ENCODE measurements around the gene NPVF.
A peak's percentile ranks its signal among the peaks of the same experiment; 100 is the strongest.

The NPVF gene

GRCh38 chr7:25228386-25228785 lies at the start of gene NPVF:
Gene NPVF (minus strand): TSS chr7:25228486. CDS start chr7:25228439, 47 bp downstream.
- no peak for DNase-seq

GRCh38 chr7:25272265-25272664 lies 44.0 kb upstream of the NPVF start:
- DNase-seq, result no peak

DNA sequence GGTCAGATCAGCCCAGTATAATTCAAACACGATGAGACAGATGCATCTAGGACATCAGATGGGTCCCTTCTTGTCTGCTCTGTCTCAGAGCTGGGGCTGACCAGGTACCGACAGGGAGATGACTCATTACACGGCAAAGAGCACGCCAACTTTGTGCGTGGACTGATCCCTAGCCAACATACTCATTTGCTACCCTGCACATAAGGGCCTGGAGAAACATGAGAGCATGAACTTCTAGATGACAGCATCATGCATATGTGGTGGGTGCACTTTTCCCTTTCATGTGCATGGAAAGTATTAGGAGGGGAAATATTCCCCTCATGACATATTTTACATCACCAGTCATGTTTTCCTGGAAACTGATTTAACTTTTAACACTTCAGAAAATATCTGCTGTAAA lies 35.1 kb upstream of the NPVF start:
- DNase-seq, result no peak

DNA sequence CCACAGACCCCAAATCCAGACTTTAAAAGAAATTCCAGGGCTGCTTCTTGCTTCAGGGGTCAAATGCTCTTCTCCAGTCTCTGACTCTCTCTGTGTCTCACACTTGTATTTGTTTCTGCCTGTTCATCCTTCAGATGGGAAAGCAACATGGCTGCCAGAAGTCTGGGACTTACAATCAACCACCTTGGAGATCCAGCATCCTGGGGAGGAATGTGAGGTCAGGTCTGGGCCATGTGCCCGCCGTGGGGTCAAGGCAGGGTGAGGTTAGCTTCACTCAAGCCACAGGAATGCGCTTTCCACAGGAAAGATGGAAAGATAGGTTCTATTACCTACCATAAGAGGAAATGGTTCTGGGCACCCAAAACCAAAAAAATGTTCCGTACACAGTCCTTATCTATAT lies 34.3 kb upstream of the NPVF start:
- no peak for DNase-seq

- no peak for DNase-seq
Observed at GRCh38 chr7:25261545-25262140, 33.4 kb upstream of the NPVF start.

- DNase-seq, result no peak
Observed at GRCh38 chr7:25260862-25261494, 32.7 kb upstream of the NPVF start.

DNA sequence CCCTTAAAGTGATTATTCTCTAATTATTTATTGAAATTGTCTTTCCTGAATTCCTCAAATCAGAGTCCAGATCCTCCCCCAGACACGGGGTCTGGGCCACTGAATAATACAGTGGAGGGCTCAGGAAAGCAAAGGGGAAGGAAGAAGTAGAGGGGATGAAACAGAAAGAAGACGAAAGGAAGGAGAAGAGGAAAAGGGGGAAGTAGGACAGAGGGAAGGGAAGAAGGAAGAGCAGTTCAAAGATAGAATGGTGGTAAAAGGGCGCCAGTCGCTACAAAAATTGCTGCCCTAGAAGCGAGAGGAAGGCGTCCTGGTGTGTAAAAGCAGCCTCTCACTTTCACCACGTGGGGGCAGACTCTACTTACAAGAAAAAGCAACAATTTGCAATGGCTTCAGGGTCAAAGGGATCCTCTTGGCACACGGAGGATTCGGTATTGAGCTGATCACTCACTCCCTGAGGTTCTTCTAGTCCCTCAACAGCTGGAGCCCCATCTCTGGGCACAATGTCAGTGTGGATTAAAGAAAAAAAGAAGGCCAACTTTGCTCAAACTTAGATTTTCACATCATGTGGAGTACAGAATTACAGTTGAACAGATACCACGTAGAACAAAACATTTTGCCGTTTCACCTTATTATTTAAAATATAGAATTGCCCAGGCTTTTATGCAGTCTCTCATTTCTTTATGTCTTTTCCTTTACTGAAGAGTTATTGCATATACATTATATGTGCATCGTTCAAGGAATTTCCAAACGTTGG lies 31.4 kb upstream of the NPVF start:
- DNase-seq, result peak in 51 of 56 donors; percentile 5 to 82 (median 45)

DNA sequence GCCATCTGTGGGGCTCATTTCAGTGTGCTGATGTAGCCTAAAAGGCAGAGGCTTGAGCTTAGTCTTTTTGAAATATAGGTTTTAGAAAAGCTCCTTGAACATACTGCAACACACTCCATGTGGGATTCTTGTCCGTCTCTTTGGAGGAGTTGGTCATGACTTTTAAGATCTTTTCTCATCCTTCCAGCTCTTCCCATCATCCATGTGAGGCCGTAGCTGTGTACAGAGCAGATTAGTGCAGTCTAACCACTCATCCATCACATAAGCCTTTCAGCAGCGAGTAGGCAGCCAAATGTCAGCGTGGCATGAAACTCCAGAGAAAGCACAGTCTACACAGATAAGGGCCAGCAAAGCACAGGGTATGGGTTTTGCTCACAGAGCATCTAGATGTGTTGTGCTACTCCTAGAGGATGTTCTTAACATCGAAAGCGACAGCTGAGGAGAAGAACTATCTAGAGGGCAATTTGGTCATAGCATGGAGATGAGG lies 28.1 kb upstream of the NPVF start:
- DNase-seq, result no peak

DNA sequence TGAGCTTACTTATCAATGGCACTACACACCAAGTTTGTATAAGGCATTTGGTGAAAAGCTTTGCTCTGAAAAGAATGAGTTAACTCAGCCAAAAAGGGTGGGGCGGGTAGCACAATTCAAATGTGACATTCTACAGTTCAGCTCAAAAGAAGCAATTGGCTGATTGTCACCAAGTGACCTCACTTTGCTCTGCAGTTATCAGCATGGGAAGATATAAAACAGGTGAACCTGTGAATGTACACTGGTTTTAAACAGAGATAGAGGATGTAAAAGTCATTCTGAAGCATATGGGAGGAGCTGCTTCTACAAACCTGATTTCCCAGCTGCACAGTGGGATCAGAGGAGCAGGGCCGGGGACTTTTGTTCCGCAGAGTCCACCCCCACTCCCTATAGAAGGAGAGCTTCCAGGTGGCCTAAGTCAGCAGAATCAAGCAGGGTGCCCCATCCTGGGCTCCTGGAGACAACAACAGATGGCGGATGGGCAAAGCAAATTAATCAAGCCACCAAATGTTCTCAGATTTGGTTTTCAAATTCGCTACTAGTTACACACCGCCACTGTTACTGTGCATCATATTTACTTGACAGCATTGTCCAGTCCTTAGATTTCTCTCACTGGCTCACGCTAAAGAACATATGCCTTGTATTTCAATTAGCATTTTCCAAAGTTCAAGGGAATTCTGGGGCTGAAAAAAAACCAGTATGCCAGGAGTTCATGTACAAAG lies 27.5 kb upstream of the NPVF start:
- no peak for DNase-seq

DNA sequence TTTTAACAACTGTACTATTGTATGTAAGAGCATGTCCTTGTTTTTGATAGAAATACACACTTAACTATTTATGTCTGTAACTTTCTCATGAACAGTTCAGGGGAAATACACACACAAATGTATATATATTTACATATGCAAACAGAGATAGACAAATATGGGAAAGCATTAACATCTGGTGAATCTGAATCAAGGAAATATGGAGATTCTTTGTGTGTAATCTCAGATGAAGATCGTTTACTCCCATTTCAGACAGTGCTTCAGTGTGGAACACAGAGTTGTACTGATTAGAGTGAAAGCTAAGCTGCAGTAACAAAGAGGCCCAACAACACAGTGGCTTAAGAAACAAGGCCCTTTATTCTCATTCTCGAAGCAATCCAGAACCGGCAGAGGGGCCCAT lies 26.3 kb upstream of the NPVF start:
- DNase-seq, result no peak

DNA sequence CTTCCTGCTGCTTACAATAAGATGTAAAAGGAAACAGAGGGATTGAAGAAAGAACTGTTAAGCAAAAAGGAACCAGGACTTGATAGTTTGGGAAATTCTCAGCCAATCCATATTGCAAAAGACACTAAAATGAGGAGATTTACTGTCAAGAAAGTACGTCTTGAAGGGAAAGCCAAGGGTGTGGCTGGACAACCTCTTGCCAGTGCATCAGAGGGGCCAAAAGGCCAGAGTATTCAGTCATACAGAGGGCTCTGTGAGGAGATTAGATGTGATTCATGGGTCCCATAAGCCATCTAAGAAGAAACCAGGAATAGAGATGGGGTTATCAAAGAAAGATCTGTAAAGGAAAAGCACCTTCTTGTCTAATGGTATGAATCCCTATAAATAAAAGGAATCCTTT lies 25.4 kb upstream of the NPVF start:
- no peak for DNase-seq

DNA sequence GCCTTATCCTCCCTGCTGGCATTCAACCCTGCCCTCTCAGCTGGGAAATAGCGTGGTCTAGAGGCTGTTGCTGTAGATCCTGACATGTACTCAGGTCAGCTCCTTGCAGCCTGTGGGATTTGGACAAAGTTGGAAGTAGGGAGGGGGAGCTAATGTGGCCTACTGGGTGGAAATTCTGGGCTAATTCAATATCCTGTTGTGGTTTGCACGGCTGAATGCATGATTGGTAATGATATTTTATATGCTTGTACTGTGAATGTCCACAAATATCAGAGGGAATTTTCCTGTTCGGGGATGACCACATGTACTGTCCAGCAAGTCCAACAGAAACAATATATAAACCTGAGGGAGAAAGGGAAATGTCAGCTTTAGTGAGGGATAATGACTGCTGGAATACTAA lies 22.1 kb upstream of the NPVF start:
- DNase-seq, result no peak

GRCh38 chr7:25249772-25250171 lies 21.5 kb upstream of the NPVF start:
- no peak for DNase-seq

DNA sequence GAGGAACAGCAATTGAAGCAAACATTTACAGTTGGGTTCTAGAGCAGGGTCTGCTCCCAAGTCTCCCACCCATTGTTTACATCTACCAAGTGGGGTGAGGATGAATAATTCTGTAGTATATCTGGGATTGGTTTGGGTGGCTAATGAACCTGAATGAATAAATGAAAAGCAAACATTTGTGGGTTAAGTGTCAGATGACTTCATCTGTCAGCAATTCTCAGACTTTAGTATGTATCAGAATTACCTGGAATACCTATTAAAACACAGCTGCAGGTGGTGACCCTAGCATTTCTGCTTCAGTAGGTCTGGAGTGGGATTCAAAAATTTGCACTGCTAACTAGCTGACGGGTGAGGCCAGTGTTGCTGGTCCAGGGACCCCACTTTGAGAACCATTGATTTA lies 18.0 kb upstream of the NPVF start:
- DNase-seq, result no peak

DNA sequence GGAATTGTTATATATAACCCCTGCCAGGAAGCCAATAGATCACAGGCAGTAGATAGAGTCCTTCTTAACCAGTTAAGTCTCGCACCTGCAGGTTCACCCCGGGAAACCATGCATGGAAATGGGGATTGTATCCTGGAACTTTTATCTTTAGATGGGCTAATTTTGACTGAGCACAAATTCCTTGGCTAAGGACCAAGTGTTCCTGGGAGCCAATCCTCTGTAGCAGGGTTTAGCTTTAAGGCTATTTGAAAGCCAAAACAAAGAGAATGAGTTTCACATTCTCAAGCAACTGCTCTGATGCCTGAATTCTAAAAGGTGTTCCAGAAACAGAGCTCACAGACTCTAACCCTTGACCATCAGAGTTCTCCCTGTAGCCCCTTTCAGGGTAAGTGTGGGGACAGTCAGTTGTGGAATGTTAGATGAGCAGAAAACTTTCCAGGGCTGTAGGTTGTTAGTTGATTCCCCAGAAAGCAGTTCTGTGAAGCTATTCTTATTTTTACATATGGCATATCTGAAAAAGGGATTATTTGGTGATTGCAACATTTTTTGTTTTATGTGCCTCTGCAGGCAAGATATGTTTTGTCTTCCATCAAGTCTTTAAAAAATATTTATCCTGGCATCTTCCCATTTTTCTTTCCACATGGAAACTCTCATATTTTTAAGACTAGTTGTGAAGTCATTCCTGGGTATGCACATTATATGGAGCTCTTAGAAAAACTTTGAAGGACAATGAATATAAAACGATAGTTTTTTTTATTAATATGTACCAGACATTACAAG lies 16.2 kb upstream of the NPVF start:
- DNase-seq, result no peak

- DNase-seq, result no peak
Observed at GRCh38 chr7:25242678-25243077, 14.4 kb upstream of the NPVF start.

GRCh38 chr7:25240896-25241295 lies 12.6 kb upstream of the NPVF start:
- DNase-seq, result no peak

DNA sequence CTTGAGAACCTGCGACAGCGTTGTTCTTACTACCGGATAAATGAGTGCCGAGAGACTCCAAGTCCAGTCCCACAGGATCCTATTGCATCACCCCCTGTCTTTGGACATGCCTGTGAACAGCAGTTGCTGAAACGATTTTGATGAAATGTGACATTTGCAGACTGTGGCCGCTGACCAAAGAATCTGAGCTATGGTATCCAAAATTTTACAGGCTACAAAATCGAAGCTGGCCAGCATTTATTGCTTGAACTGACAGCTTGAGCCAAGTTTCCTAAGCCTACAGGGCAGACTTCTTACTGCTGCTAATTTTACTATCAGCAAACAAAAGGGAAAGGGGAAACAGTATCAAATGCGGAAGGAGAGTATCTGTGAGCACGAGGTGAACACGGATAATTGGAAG lies 12.1 kb upstream of the NPVF start:
- no peak for DNase-seq

DNA sequence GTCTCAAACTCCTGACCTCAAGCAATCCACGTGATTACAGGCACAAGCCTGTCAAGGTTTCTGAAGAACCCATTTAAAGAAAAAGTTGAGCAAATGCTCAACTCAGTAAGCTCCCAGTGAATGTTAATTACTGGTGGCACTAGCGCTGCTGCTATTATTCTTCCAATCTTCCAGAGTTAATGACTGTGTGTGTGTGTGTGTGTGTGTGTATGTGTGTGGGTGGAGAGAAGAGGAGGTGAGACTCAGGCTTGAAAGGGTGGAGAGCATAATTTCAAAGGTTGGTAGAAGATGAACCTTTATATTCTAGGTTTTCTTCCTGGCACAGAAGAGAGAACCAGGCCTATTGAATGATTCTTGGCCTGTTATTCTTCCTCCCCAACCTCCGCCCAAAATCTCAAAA lies 11.6 kb upstream of the NPVF start:
- no peak for DNase-seq

DNA sequence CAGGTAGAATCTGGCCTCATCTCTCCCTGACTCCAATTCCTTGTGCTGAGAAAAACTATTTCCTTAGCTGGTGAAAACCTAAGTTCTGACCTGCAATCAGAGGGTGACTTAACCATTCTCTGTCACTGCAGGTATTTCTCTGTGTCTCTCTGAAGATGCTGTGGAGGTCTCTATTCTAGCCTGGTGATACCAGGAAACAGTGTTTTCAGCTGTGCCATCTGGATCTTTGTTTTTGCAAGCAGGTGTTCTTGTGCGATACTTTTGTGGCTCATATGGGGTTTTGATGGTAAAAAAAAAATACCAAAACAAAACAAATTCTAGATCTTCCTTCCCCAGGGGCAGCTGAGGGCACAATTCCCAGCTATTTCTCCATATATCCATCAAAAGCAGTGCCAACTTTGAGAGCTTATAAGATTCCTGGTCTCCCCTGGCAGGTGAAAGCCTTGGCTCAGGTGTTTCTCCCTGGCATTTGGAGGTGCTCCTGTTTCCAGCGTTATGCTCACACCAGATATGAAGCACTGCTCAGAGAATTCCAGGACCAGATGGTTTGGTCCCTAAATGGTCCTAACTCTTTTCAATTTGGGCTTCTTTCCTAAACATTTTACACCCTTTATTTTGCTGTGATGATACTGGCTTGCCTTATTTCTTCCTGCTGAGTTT lies 9.9 kb upstream of the NPVF start:
- DNase-seq, result no peak

GRCh38 chr7:25235471-25235870 lies 7.2 kb upstream of the NPVF start:
- no peak for DNase-seq
